GM19099 (cell line): ENCODE data around the gene GRPEL2.
A peak's percentile ranks its signal among the peaks of the same experiment; 100 is the strongest.

Experiments
- POLR2A ChIP-seq: IDR thresholded peaks from 3 replicates; pipeline ENCODE4 v1.6.1; 2011; ENCODE audit warnings: low read depth; ENCODE audit not compliant: insufficient read length; ENCODE audit errors: extremely low read depth

Gene GRPEL2

DNA sequence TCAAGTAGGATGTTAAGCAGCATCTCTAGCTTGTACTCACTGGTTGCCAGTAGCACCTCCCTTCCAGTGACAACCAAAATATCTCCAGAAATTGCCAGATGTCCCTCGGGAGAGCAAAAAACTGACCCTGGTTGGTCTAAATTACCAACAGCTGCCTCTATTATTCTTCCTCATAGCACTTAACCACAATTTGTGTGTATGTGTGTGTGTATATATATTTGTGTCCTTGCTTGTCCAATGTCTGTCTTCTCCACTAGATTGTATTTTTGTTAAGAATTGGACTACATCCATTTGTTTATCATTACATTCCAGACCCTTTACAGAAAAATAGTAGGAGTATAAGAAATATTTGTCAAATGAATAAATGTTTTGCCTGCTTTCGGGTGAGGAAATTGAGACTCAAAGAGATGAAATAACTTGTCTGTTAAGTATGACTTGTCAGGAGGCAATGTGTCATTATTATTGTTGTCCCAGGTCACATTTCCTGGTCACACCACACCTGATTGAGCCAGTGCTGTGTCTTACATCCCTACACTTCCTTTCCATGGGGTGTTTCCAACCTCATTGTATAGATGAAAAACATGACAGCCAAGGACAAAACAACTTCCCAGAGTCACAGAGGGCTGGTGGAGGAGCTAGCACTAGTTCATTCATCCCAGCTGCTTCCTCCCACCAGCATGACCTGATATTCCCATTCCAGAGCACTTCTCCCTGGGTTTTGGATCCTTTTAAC lies 11.4 kb upstream of the GRPEL2 start:
- TF ChIP-seq POLR2A, result no peak

DNA sequence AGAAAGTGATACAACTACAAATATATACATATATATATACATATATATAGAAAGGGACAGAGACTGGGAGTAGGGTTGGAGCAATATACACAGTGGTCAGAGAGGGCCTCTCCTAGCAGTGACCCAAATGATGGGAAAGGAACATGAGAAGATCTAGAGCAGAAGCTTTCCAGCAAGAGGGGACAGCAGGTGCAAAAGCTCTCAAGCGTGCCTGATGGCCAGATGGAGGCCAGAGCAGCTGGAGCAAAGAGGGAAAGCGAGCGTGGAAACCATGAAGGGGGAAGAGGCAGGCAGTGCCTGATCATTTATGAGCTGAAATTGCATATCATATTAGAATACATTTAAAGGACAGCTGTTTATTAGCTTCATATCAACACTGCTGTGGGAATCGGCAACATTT lies 7.6 kb upstream of the GRPEL2 start:
- no peak for TF ChIP-seq POLR2A

DNA sequence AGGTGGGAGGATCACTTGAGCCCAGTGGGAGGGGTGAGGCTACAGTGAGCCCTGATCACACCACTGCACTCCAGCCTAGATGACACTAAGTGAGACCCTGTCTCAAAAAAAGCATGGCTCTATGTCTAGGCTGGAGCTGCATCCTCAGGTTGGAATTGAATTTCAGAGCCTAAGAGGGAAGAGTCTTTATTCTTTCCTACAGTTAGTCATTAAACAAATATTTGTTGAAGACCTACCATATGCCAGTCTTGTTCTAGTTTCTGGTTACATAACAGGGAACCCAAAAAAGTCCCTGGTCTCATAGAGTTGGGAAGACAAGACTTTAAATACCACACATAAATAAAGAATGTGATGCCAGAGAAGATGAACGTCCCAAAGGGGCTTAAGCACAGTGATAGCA lies 6.9 kb upstream of the GRPEL2 start:
- TF ChIP-seq POLR2A, result no peak

DNA sequence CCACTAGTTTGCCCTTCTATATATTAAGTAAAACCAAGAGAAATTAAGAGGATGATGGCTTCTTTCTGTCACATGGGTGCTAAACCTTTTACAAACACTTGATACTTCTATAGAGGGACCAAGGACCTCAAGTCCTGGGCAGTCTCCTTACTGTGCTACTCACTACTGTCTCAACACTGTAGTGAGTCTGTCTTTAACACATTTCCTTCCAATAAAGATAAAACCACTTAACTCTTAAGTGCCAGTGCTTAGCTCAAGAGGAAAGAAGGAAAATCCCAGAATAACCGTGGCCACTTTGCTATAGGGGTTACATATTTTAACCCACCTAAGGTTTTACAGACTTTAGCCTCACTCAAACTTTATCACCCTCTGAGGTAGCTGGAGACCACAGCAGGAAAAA lies 4.4 kb upstream of the GRPEL2 start:
- TF ChIP-seq POLR2A, result no peak

DNA sequence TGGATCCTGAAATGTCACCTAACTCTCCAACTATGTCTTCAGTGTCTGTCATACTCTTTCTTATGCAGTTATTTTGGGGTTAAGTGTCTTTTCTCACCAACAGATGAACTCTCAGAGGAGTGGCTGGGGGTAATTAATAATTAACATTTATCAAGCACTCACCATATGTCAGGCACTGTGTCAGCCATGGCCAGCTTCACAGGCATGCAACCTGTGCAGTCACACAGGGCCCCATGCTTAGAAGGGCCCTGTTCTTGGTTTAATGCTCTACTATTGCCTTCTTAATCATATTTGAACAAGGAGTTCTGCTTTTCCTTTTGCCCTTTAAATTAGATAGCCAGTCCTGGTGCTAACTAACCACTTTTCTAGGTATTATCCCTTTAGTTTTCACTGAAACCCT lies 3.4 kb upstream of the GRPEL2 start:
- no peak for TF ChIP-seq POLR2A

DNA sequence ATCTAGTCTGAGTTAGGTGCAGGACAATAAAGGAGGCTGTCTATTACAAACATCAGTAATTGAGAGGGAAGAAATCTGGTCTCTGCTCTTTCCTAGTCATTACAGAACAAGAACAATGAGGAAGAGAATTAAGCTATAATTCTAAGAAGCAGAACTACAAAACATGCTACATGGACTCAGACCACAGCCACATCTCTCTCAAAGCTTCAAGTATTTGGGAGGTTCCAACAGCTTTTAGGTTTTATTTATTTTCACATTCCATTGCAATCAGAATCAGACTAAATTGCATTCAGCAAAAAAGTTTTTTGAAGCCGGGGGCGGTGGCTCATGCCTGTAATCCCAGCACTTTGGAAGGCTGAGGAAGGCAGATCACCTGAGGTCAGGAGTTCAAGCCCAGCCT lies 1.1 kb upstream of the GRPEL2 start:
- no peak for TF ChIP-seq POLR2A

DNA sequence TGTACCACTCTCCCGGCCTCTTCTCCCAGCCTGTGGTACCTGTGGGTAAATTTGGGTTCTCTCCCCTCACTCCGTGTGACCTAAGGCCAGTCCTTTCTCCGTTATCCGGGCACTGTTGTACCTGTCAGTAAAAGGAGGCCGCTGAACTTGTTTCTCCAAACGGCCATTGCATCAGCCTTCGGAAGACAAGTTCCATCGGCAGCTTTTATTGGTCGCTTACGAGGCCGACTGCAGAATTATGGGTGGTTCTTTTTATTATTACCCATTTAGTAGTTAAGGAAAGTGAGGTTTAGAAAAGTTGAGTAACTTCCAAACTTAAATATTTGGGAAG lies 558 bp downstream of the GRPEL2 start:
- TF ChIP-seq POLR2A, result no peak

DNA sequence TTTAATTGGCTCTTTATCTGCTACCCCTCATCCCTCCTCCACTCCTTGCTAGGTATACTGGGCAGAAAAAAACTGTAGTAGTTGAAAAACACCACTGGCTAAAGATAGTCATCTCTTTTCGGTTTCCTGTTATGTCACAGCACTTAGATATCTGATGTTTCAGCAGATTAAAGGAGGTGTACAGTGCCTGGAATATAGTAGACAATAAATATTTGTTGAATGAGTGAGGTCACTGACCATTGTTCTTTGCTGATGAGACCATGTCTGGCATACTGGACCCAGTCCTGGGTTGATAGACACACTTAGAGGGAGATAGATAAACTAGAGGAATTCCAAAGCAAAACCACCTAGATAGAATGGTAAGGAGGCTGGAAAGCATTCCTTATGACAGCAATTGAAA lies 3.2 kb downstream of the GRPEL2 start:
- no peak for TF ChIP-seq POLR2A

DNA sequence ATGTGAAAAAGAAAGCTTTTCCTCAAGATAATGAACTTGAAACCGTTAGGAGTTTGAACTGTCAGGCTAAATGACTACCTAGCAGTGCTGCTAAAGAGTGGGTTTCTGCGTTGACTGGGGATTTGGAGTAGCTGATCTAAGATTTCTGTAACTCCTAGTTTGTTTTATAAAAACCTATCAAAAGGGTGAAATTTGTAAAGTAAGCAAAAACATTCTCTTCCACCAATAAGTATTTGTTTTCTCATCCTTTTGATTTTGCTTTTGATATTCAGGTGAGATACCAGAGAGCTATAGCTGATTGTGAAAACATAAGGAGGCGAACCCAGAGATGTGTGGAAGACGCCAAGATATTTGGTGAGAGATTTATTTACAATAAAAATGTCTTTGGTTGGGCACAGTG lies 4.1 kb downstream of the GRPEL2 start:
- no peak for TF ChIP-seq POLR2A

DNA sequence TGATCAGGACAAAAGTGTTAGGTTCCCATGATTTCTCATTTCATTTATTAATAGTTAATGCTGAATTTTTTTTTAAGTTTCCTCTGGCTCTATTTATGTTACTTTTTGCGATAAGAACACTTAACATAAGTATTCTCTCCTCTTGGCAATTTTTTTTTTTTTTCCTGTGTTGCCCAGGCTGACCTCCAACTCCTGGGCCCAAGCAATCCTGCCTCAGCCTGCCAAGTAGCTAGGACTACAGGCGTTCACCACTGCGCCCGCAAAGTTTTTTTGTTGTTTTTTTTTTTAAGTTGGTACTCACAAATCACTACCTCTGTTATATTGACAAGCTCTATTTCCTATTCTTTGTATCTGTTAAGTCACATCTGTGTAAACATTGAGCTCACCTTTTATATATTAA lies 6.9 kb downstream of the GRPEL2 start:
- no peak for TF ChIP-seq POLR2A

DNA sequence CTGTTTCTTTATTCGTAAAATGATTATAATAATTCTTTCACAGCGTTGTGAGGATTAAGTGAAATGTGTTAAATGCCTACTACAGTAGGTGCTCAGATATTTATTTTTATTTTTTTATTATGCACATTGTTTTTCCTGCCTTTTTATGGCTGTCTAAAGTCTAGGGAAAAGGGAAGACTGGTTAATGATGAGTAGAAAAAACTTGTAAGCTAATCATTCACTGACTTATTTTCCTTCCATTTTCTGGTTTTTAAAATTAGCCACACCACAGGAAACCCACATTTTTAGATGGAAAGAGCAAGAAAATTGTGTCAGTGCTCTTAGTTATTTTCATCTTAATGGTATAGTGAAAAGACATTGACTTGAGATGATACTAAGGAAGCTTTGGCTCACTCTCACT lies 8.6 kb downstream of the GRPEL2 start:
- no peak for TF ChIP-seq POLR2A

DNA sequence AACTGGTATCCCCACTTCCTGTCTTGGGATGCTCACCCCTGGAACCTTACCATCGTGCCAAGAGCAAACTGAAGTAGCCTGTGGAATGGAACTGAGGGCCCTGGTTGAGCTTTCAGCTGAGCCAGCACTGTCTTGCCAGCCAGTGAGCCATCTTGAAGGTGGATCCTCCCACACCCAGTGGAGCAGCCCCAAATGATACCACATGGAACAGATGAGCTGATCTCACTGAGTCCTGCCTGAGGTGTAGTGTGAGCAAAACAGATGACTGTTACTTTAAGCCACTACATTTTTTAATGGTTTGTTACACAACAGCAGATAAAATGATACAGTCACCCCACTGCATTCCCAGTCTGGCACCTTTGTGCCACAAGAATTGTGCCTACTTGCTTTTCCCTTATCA lies 10.4 kb downstream of the GRPEL2 start:
- no peak for TF ChIP-seq POLR2A

DNA sequence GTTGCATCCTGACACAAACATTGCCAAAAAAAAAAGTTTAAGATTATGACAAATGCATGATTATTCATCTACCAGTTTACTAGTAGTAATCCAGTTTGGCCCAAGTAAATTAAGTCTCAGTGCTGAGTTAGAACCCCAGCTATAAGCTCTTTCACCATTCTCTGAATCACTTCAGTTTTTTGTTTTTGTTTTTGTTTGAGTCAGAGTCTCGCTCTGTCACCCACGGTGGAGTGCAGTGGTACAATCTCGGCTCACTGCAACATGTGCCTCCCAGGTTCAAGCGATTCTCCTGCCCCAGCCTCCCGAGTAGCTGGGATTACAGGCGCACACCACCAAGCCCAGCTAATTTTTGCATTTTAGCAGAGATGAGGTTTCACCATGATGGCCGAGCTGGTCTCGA lies 11.1 kb downstream of the GRPEL2 start:
- TF ChIP-seq POLR2A, result no peak

DNA sequence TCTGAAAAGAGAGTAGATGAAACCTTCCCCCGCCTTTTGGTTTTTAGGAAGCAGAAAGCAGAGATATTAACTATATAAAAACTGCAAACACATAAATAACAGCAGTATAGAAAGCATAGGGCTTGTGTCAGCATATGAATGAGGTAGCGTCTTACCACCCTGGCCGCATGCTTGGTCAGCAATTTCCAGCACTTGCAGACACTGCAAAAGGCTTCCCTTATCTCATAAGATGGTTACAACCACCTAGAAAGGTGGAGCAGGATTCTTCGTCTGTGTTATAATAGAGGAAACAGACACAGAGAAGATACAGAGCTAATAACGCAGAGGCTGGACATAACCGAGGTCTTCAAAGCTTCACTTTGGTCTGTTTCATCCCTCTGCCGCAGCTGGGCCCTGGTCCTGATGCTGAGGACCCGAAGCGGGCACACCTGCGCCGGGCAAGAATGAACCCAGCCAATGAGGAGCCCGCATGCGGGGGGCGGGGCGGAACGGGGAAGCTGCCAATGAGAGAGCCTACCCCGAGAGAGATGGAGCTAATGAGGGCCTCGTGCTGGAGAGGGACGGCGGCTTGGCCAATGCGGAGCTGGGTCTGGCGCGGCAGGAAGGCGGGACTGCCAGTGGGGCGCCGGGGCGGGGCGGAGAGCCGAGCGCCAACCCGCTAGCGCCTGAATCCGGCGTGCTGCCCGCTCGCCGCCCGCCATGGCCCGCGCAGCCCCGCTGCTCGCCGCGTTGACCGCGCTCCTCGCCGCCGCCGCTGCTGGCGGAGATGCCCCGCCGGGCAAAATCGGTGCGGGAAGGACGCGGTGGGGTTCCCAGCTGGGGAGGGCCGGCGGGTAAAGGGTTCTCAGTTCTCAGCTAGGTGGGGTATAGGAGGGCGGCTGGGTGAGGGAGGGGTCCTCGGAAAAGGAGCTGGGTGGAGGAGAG lies 12.3 kb downstream of the GRPEL2 start, which contains the start of gene PCYOX1L:
Gene PCYOX1L (plus strand): TSS at position 677 of the 924 bp plus-strand sequence. CDS start 23 bp downstream, at position 700.
- TF ChIP-seq POLR2A, result peak; percentile 81

DNA sequence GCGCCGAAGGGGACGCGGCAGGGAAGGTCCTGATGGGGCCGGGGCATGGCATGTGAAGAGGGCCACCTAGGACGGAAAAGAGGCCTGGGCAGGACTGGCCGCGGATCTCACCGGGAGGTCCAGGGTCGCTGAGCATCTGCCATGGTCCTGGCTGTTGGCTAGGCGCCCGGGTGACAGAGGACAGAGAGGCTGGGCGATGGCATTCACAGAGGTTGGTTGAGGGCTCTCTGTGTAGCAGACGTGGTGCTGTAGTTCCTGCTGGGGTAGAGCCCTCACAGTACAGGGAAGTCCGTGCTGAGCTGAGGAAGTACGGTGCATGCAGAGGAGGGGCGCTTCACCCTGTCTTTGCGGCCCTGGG lies 13.0 kb downstream of the GRPEL2 start:
- TF ChIP-seq POLR2A, result no peak

DNA sequence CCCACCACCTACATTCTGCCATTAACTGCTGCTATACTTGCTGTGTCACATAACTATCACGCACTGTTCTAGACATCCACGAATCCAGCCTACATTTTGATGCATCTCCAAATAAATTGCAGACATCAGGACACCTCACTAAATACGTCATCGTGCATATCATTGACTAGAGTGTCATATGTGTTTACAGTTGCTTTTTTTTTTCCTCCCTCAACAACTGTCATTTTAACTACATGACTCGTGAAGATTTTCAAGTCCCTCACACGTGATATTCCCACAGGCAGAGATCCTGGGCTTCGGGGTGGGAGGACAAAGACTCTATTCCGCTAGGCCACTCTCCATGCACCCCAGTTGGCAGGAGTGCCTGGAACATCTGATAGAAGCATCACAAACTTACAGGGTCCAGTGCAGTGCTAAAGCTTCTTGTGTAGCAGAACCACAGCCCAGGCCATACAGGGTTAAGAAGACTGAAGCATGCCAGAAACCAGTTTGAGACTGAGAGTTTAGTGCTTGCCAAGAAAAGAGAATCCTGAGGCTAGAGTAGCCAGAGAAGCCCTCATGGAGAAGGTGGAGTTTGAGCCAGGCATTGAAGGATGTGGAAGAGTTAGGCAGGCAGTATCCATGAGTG lies 13.7 kb downstream of the GRPEL2 start:
- TF ChIP-seq POLR2A, result no peak
